Trophoblast cell (in vitro differentiated cells and primary cell): Measurements from ENCODE around the gene TBC1D8.

ENCODE experiments used
- DNase-seq, 2 donors: peaks; one replicate each; pipeline ENCODE4 v3.0.0-alpha.2; 2016
- H2AFZ ChIP-seq: 2 replicates; pipeline ENCODE4 v1.6.1; 2013; ENCODE audit warnings: low read length, moderate library complexity, mild to moderate bottlenecking; ENCODE audit not compliant: insufficient read depth, poor library complexity
- H2AK5ac ChIP-seq: 2 replicates; pipeline ENCODE4 v1.6.1; 2013; ENCODE audit warnings: mild to moderate bottlenecking, low read length
- H2BK120ac ChIP-seq: 2 replicates; pipeline ENCODE4 v1.6.1; 2013; ENCODE audit warnings: low read length, mild to moderate bottlenecking, moderate library complexity; ENCODE audit not compliant: insufficient read depth, poor library complexity
- H2BK12ac ChIP-seq: 2 replicates; pipeline ENCODE4 v1.6.1; 2013; ENCODE audit warnings: mild to moderate bottlenecking, low read length, moderate library complexity
- H2BK5ac ChIP-seq: 2 replicates; pipeline ENCODE4 v1.6.1; 2013; ENCODE audit warnings: low read length, low read depth, moderate library complexity, mild to moderate bottlenecking; ENCODE audit not compliant: poor library complexity
- H3K14ac ChIP-seq: 2 replicates; pipeline ENCODE4 v1.6.1; 2013; ENCODE audit warnings: mild to moderate bottlenecking, low read length
- H3K18ac ChIP-seq: 2 replicates; pipeline ENCODE4 v1.6.1; 2013; ENCODE audit warnings: mild to moderate bottlenecking, low read length
- H3K23ac ChIP-seq: 2 replicates; pipeline ENCODE4 v1.6.1; 2013; ENCODE audit warnings: low read length
- H3K27ac ChIP-seq: 2 replicates; pipeline ENCODE4 v1.5.1; 2013; ENCODE audit warnings: low read depth, mild to moderate bottlenecking, inconsistent platforms, low read length, moderate library complexity
- H3K27me3 ChIP-seq: 2 replicates; pipeline ENCODE4 v1.6.1; 2013; ENCODE audit warnings: inconsistent platforms, mild to moderate bottlenecking, low read length, moderate library complexity; ENCODE audit not compliant: insufficient read depth
- H3K36me3 ChIP-seq, 2 experiments: 1 replicate in 1 of 2; 2 replicates in 1 of 2; pipeline ENCODE4 v1.6.1; 2013; ENCODE audit warnings: low read length in 2 of 2, mild to moderate bottlenecking in 2 of 2, moderate library complexity in 1 of 2; ENCODE audit not compliant: insufficient read depth in 2 of 2, control insufficient read depth in 1 of 2
- H3K4ac ChIP-seq: 2 replicates; pipeline ENCODE4 v1.6.1; 2013; ENCODE audit warnings: low read depth, mild to moderate bottlenecking, low read length, moderate library complexity
- H3K4me1 ChIP-seq, 2 experiments: 1 replicate in 1 of 2; 2 replicates in 1 of 2; pipeline ENCODE4 v1.6.1; 2013; ENCODE audit warnings: low read length in 2 of 2, mild to moderate bottlenecking in 2 of 2, moderate library complexity in 1 of 2; ENCODE audit not compliant: insufficient read depth in 2 of 2, control insufficient read depth in 1 of 2
- H3K4me2 ChIP-seq: 2 replicates; pipeline ENCODE4 v1.6.1; 2013; ENCODE audit warnings: inconsistent platforms, mild to moderate bottlenecking, low read length, moderate library complexity
- H3K4me3 ChIP-seq: 2 replicates; pipeline ENCODE4 v1.5.1; 2013; ENCODE audit warnings: mild to moderate bottlenecking, low read depth, low read length, inconsistent platforms
- H3K79me1 ChIP-seq: one replicate; pipeline ENCODE4 v1.6.1; 2013; ENCODE audit warnings: low read length
- H3K79me2 ChIP-seq: 2 replicates; pipeline ENCODE4 v1.6.1; 2013; ENCODE audit warnings: low read length, mild to moderate bottlenecking; ENCODE audit not compliant: control insufficient read depth, insufficient read depth, poor library complexity
- H3K9ac ChIP-seq: 2 replicates; pipeline ENCODE4 v1.6.1; 2013; ENCODE audit warnings: mild to moderate bottlenecking, low read length
- H3K9me3 ChIP-seq: 2 replicates; pipeline ENCODE4 v1.6.1; 2013; ENCODE audit warnings: low read depth, mild to moderate bottlenecking, control low read depth, inconsistent platforms, low read length; ENCODE audit not compliant: insufficient read depth
- H4K12ac ChIP-seq: 2 replicates; pipeline ENCODE4 v1.6.1; 2013; ENCODE audit warnings: low read depth, mild to moderate bottlenecking, low read length, moderate library complexity
- H4K8ac ChIP-seq: 2 replicates; pipeline ENCODE4 v1.6.1; 2013; ENCODE audit warnings: low read depth, mild to moderate bottlenecking, low read length, moderate library complexity
- H4K91ac ChIP-seq: one replicate; pipeline ENCODE4 v1.6.1; 2013; ENCODE audit warnings: low read depth, mild to moderate bottlenecking, low read length, moderate library complexity
- WGBS: extraction: QIAGEN DNeasy Blood & Tissue Kit; methylation state at CpG from one replicate; pipeline ENCODE4 v1.1.7; 2013; ENCODE audit warnings: missing lambda C conversion rate; ENCODE audit not compliant: insufficient read length, insufficient coverage; ENCODE audit errors: extremely low coverage; 5-methylcytosine and 5-hydroxymethylcytosine counted together

Gene TBC1D8

GRCh38 chr2:101114268-101114783 lies 36.9 kb downstream of the TBC1D8 start:
- Histone ChIP-seq H3K4me2 (no peak overlapping the region), H3K27me3 (no peaks in the 10 kb centered on the region), H3K9ac (no peak overlapping the region), H3K27ac (no peak overlapping the region), H3K79me2 (peaks cover 2% of the 10 kb centered on the region), H3K4me1 (peaks cover 15 to 26% of the 10 kb centered on the region in 2 experiments), H3K23ac (no peak overlapping the region), H2BK5ac (no peak overlapping the region), H3K14ac (no peak overlapping the region), H2AFZ (no peak overlapping the region), H2BK12ac (no peak overlapping the region), H2BK120ac (no peak overlapping the region), H3K9me3 (no peaks in the 10 kb centered on the region), H3K36me3 (no peaks in the 10 kb centered on the region), H3K4me3 (no peak overlapping the region), H3K79me1 (peaks cover 8% of the 10 kb centered on the region), H3K18ac (no peak overlapping the region), H2AK5ac (no peak overlapping the region), H4K91ac (no peak overlapping the region), H3K4ac (no peak overlapping the region), H4K8ac (no peak overlapping the region), H4K12ac (no peak overlapping the region)
- no CpG with 5 or more reads among the region's 5 CpGs for WGBS
- DNase-seq = no peak

- no peak overlapping the region for H3K4ac ChIP-seq
- no peak overlapping the region for H3K9ac ChIP-seq
- peaks cover 2% of the 10 kb centered on the region for H3K79me2 ChIP-seq
- no peaks in the 10 kb centered on the region for H3K36me3 ChIP-seq
- peak overlapping the region; percentile 25 for H3K4me2 ChIP-seq
- peaks cover 8% of the 10 kb centered on the region for H3K79me1 ChIP-seq
- H3K14ac ChIP-seq = no peak overlapping the region
- H3K4me1 ChIP-seq = peaks cover 15 to 26% of the 10 kb centered on the region in 2 experiments
- no peak overlapping the region for H4K91ac ChIP-seq
- no peak overlapping the region for H4K8ac ChIP-seq
- H2AFZ ChIP-seq = no peak overlapping the region
- H2BK120ac ChIP-seq = no peak overlapping the region
- H3K18ac ChIP-seq = no peak overlapping the region
- peak; percentile 94 to 96 for DNase-seq
- WGBS = no CpG with 5 or more reads among the region's 10 CpGs
- no peak overlapping the region for H2AK5ac ChIP-seq
- no peaks in the 10 kb centered on the region for H3K27me3 ChIP-seq
- no peak overlapping the region for H3K4me3 ChIP-seq
- no peak overlapping the region for H4K12ac ChIP-seq
- H3K27ac ChIP-seq = peak overlapping the region; percentile 88
- no peak overlapping the region for H2BK12ac ChIP-seq
- H2BK5ac ChIP-seq = peak overlapping the region; percentile 16
- no peaks in the 10 kb centered on the region for H3K9me3 ChIP-seq
- H3K23ac ChIP-seq = no peak overlapping the region
Measured at GRCh38 chr2:101113441-101114267, 37.5 kb downstream of the TBC1D8 start.

- Histone ChIP-seq H2BK12ac (peak overlapping the region; percentile 52), H3K23ac (no peak overlapping the region), H3K4me1 (peaks cover 15 to 24% of the 10 kb centered on the region in 2 experiments), H3K4me2 (peak overlapping the region; percentile 35), H2AK5ac (no peak overlapping the region), H3K27ac (no peak overlapping the region), H2BK5ac (peak overlapping the region; percentile 3), H3K27me3 (no peaks in the 10 kb centered on the region), H3K18ac (no peak overlapping the region), H3K4ac (no peak overlapping the region), H3K79me1 (peaks cover 8% of the 10 kb centered on the region), H2AFZ (no peak overlapping the region), H3K4me3 (no peak overlapping the region), H3K9me3 (no peaks in the 10 kb centered on the region), H4K12ac (no peak overlapping the region), H3K14ac (no peak overlapping the region), H3K79me2 (peaks cover 2% of the 10 kb centered on the region), H2BK120ac (no peak overlapping the region), H4K91ac (peak overlapping the region; percentile 31), H3K9ac (no peak overlapping the region), H4K8ac (no peak overlapping the region), H3K36me3 (no peaks in the 10 kb centered on the region)
- WGBS = no CpG with 5 or more reads among the region's 6 CpGs
- DNase-seq = peak; percentile 41 to 73
Measured at GRCh38 chr2:101112772-101113157, 38.4 kb downstream of the TBC1D8 start.

DNA sequence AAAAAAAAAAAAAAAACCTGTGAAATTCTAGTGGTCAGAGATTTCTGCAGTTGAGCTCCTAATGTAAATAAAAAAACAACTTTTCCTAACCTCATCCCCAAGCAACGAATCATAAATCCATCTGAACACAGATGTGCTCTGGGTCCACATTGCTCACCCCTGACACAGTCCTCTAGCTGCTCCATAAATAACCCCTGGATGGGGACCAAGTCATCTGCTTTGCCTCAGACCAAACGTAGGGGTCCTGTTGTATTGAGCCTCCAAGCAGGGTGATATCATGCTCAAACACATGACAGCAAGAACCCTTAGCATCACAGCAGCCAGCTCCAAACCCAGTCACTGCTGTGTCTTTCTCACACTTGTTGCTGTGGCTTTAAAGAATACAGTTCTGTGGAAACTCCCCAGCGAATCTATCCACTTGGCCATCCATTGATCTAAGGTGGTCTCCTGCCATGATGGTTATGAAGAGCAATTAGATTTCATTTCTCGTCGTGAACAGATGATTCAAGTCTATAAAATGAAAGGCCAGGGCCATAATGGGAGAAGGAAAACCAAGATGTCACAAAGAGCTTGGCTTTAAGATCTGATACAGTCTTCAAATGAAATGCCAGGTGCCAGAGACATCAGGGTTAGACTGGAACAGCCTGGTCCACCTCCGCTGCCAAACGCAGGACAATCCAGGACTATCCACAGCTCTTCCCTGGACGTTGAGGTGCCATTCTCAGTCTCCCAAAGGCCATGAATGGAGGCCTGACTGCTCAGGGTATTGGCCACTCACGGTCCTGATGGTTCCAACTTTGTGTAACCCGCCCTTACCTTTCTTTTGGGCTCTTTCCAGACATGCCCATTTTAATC lies 39.0 kb downstream of the TBC1D8 start:
- Histone ChIP-seq H3K4ac (peak overlapping the region; percentile 43), H2BK12ac (peak overlapping the region; percentile 90), H3K23ac (no peak overlapping the region), H3K79me2 (peaks cover 2% of the 10 kb centered on the region), H3K9ac (no peak overlapping the region), H3K4me1 (peaks cover 15 to 24% of the 10 kb centered on the region in 2 experiments), H3K4me2 (peak overlapping the region; percentile 35), H3K27me3 (no peaks in the 10 kb centered on the region), H3K18ac (peak overlapping the region; percentile 10), H4K91ac (peak overlapping the region; percentile 31), H3K36me3 (no peaks in the 10 kb centered on the region), H3K9me3 (no peaks in the 10 kb centered on the region), H3K4me3 (no peak overlapping the region), H2AFZ (no peak overlapping the region), H3K27ac (no peak overlapping the region), H4K8ac (no peak overlapping the region), H2AK5ac (peak overlapping the region; percentile 67), H2BK120ac (peak overlapping the region; percentile 64), H4K12ac (no peak overlapping the region), H2BK5ac (peak overlapping the region; percentile 3), H3K14ac (peak overlapping the region; percentile 70), H3K79me1 (peaks cover 8% of the 10 kb centered on the region)
- no CpG with 5 or more reads among the region's 10 CpGs for WGBS
- no peak for DNase-seq
